ENCODE measurements around the gene ACADVL.

The ACADVL gene

DNA sequence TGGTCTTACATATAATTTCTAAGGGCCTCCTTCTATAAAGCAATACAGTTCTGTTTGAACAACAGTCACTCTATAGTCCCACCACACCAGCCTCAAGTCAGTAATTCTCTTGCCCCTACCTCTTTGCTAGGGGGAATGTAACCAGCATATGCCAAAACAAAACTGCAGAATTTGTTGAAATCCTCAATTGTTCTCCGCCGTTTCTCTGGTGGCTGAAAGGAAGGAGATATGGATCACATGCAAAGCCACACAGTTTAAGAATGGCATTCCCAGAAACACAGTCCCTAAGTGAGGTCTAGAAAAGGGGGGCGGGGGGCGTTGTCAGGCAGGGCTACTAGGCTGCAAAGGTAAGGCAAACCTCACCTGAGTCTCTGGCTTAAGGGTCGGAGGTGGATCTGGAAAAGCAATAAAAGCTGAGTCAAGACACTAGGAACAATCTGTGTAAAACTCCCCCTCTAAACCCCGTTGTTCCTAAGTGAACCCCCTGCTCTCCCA lies 17.6 kb downstream of the ACADVL start:
- Histone ChIP-seq H3K56ac (ENCODE audit: low read length) (peak overlapping the region; percentile 80), H3K4me1 (ENCODE audit: control insufficient read depth, low read depth, low read length) (peaks cover 12% of the 10 kb centered on the region), H2BK15ac (replicated peaks; ENCODE audit: low read depth) (no peak overlapping the region), H3K4me2 (ENCODE audit: low read length) (peak overlapping the region; percentile 77), H3K18ac (ENCODE audit: low read length) (no peak overlapping the region), H2AK5ac (ENCODE audit: low read length) (no peak overlapping the region), H3K79me2 (ENCODE audit: control insufficient read depth, insufficient read depth, low read length) (peaks cover 57% of the 10 kb centered on the region), H3K9ac (ENCODE audit: low read length) (peak overlapping the region; percentile 83), H3K4ac (ENCODE audit: low read depth, low read length) (no peak overlapping the region), H3K36me3 (ENCODE audit: control insufficient read depth, insufficient read depth, low read length) (peaks cover 17% of the 10 kb centered on the region), H3K79me1 (ENCODE audit: low read length) (peaks cover 19% of the 10 kb centered on the region), H4K8ac (ENCODE audit: low read depth, low read length) (no peak overlapping the region), H3K23ac (ENCODE audit: low read length) (no peak overlapping the region), H2BK5ac (ENCODE audit: low read length) (no peak overlapping the region), H3K27me3 (ENCODE audit: insufficient read depth, low read length, poor library complexity) (no peaks in the 10 kb centered on the region), H3K27ac (ENCODE audit: low read depth, low read length) (peak overlapping the region; percentile 94), H2BK120ac (ENCODE audit: low read depth, low read length) (no peak overlapping the region), H3K4me3 (ENCODE audit: low read length) (peak overlapping the region; percentile 49), H4K5ac (ENCODE audit: low read length) (no peak overlapping the region)
- DNase-seq: no peak
- WGBS (ENCODE audit: extremely low coverage, insufficient coverage, low lambda C conversion rate): no CpG with 5 or more reads among the region's 6 CpGs

- H3K4me3 ChIP-seq (ENCODE audit: low read length): peak overlapping the region; percentile 99
- no peak overlapping the region for H2BK5ac ChIP-seq (ENCODE audit: low read length)
- DNase-seq: peak; percentile 71
- no CpG with 5 or more reads among the region's 73 CpGs for WGBS (ENCODE audit: extremely low coverage, insufficient coverage, low lambda C conversion rate)
- peak overlapping the region; percentile 94 for H3K27ac ChIP-seq (ENCODE audit: low read depth, low read length)
- H3K9ac ChIP-seq (ENCODE audit: low read length): peak overlapping the region; percentile 99
- peak overlapping the region; percentile 77 for H3K4me2 ChIP-seq (ENCODE audit: low read length)
- peaks cover 9% of the 10 kb centered on the region for H3K4me1 ChIP-seq (ENCODE audit: control insufficient read depth, low read depth, low read length)
- peaks cover 53% of the 10 kb centered on the region for H3K79me2 ChIP-seq (ENCODE audit: control insufficient read depth, insufficient read depth, low read length)
- peaks cover 19% of the 10 kb centered on the region for H3K79me1 ChIP-seq (ENCODE audit: low read length)
- H3K56ac ChIP-seq (ENCODE audit: low read length): peak overlapping the region; percentile 98
- H3K18ac ChIP-seq (ENCODE audit: low read length): peak overlapping the region; percentile 97
- H2AK5ac ChIP-seq (ENCODE audit: low read length): no peak overlapping the region
- H3K4ac ChIP-seq (ENCODE audit: low read depth, low read length): peak overlapping the region; percentile 99
- H3K23ac ChIP-seq (ENCODE audit: low read length): peak overlapping the region; percentile 85
- H4K8ac ChIP-seq (ENCODE audit: low read depth, low read length): no peak overlapping the region
- H2BK15ac ChIP-seq (replicated peaks; ENCODE audit: low read depth): no peak overlapping the region
- H4K5ac ChIP-seq (ENCODE audit: low read length): no peak overlapping the region
- H3K36me3 ChIP-seq (ENCODE audit: control insufficient read depth, insufficient read depth, low read length): peaks cover 17% of the 10 kb centered on the region
- peak overlapping the region; percentile 73 for H2BK120ac ChIP-seq (ENCODE audit: low read depth, low read length)
- H3K27me3 ChIP-seq (ENCODE audit: insufficient read depth, low read length, poor library complexity): no peaks in the 10 kb centered on the region
Measured at GRCh38 chr17:7237761-7238419, 18.2 kb downstream of the ACADVL start.

DNA sequence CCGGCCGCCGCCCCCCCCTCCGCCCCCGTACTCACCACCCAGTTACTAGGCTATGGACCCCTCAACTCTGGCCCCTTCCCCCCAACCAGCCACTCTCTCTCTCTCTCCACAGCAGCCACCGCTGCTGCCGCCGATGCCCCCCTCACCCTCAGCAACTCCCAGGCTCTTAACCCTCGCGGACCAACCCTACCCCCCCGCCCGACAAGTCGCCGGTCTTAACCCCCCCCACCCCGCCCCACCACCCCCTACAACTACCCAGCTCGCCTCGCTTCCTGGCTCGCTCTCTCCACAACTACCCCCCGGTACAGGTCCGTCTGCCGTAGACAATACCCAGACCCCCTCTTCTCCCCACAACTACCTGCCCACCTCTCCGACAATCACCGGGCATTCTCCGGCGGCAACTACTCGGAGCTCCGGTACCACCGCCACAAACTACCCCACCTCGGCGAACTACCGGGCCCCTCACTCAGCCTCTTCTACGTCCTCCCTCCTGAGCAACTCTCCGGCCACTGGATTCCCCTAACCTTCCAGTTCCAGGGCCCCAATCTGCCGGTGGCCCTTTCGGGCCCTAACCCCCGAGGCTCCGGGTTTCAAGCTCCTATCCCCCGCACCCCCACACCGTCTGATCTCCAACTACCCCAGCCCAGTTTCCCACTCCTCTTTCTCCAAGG lies 18.8 kb downstream of the ACADVL start:
- no peaks in the 10 kb centered on the region for H3K27me3 ChIP-seq (ENCODE audit: insufficient read depth, low read length, poor library complexity)
- peak overlapping the region; percentile 99 for H3K4ac ChIP-seq (ENCODE audit: low read depth, low read length)
- peak overlapping the region; percentile 99 for H3K4me3 ChIP-seq (ENCODE audit: low read length)
- peaks cover 48% of the 10 kb centered on the region for H3K79me2 ChIP-seq (ENCODE audit: control insufficient read depth, insufficient read depth, low read length)
- peak overlapping the region; percentile 73 for H2BK120ac ChIP-seq (ENCODE audit: low read depth, low read length)
- peak overlapping the region; percentile 84 for H2BK5ac ChIP-seq (ENCODE audit: low read length)
- peak overlapping the region; percentile 26 for H3K4me2 ChIP-seq (ENCODE audit: low read length)
- H2AK5ac ChIP-seq (ENCODE audit: low read length): peak overlapping the region; percentile 81
- no CpG with 5 or more reads among the region's 39 CpGs for WGBS (ENCODE audit: extremely low coverage, insufficient coverage, low lambda C conversion rate)
- H3K56ac ChIP-seq (ENCODE audit: low read length): peak overlapping the region; percentile 98
- no peak overlapping the region for H2BK15ac ChIP-seq (replicated peaks; ENCODE audit: low read depth)
- no peak overlapping the region for H4K5ac ChIP-seq (ENCODE audit: low read length)
- H3K18ac ChIP-seq (ENCODE audit: low read length): peak overlapping the region; percentile 97
- peak overlapping the region; percentile 99 for H3K9ac ChIP-seq (ENCODE audit: low read length)
- peaks cover 17% of the 10 kb centered on the region for H3K36me3 ChIP-seq (ENCODE audit: control insufficient read depth, insufficient read depth, low read length)
- H3K4me1 ChIP-seq (ENCODE audit: control insufficient read depth, low read depth, low read length): peaks cover 9% of the 10 kb centered on the region
- peak overlapping the region; percentile 92 for H4K8ac ChIP-seq (ENCODE audit: low read depth, low read length)
- no peak for DNase-seq
- peak overlapping the region; percentile 94 for H3K27ac ChIP-seq (ENCODE audit: low read depth, low read length)
- peaks cover 17% of the 10 kb centered on the region for H3K79me1 ChIP-seq (ENCODE audit: low read length)
- H3K23ac ChIP-seq (ENCODE audit: low read length): peak overlapping the region; percentile 57

DNA sequence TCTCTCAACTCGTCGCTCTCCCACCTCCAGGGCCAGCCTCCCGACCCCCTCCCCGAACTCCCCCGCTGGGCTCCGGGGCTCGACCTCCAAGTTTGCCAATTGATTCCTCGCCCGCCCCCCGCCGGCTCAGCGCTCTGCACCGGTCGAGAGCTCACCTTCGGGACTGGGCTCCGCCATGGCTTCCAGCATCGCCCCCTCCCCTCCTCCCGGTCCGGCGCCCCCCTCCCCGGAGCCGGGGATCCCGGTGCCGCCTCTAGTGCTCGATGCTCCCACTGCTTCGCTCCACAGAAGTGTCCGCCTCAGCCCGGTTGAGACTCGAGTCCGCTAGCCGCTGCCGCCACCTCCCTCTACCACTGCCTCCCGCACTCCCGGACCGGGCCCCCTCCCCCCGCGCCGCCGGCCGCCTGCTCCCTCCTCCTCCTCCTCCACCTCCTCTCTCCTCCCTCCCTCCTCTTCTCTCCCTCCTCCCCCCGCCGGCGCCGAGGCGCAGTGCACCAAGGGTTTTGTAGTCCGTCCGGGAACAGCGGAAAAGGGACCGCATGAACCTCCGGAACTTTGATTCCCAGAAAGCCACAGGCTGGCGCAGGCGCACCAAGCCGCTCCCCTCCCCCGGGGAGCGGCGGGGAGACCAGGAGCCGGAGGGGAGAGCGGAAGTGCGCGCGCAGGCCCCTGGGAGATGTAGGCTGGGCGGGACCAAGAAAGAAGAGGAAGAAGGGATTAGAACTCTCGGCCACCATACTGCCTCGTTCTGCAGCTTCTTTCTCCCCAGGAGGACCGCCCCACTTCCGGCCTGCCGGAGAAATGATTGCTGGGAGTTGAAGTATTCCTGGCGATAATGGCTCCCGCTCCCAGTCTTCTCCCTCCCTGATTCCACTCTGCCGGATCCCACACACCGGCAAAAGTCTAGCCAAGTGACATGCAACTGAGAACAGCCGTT lies 19.6 kb downstream of the ACADVL start, which contains the start of gene PHF23:
TSS of gene PHF23 (minus strand) at position 367 of the 937 bp plus-strand sequence. CDS start at position 189, 178 bp downstream.
- peak within 1 kb of the TSS; percentile 99 for H3K9ac ChIP-seq (ENCODE audit: low read length)
- peaks cover 9% of the 10 kb centered on the region for H3K4me1 ChIP-seq (ENCODE audit: control insufficient read depth, low read depth, low read length)
- no peak within 1 kb of the TSS for H2BK15ac ChIP-seq (replicated peaks; ENCODE audit: low read depth)
- peak within 1 kb of the TSS; percentile 100 for H3K56ac ChIP-seq (ENCODE audit: low read length)
- peak; percentile 100 for DNase-seq
- peak within 1 kb of the TSS; percentile 84 for H2BK5ac ChIP-seq (ENCODE audit: low read length)
- H3K79me2 ChIP-seq (ENCODE audit: control insufficient read depth, insufficient read depth, low read length): peaks cover 45% of the 10 kb centered on the region
- peak within 1 kb of the TSS; percentile 57 for H3K23ac ChIP-seq (ENCODE audit: low read length)
- H3K18ac ChIP-seq (ENCODE audit: low read length): peak within 1 kb of the TSS; percentile 97
- no peaks in the 10 kb centered on the region for H3K27me3 ChIP-seq (ENCODE audit: insufficient read depth, low read length, poor library complexity)
- peak within 1 kb of the TSS; percentile 94 for H3K27ac ChIP-seq (ENCODE audit: low read depth, low read length)
- no peak within 1 kb of the TSS for H4K5ac ChIP-seq (ENCODE audit: low read length)
- peak within 1 kb of the TSS; percentile 68 for H3K4me2 ChIP-seq (ENCODE audit: low read length)
- peak within 1 kb of the TSS; percentile 92 for H4K8ac ChIP-seq (ENCODE audit: low read depth, low read length)
- no CpG with 5 or more reads among the region's 72 CpGs for WGBS (ENCODE audit: extremely low coverage, insufficient coverage, low lambda C conversion rate)
- H3K36me3 ChIP-seq (ENCODE audit: control insufficient read depth, insufficient read depth, low read length): peaks cover 19% of the 10 kb centered on the region
- peak within 1 kb of the TSS; percentile 99 for H3K4ac ChIP-seq (ENCODE audit: low read depth, low read length)
- H2BK120ac ChIP-seq (ENCODE audit: low read depth, low read length): peak within 1 kb of the TSS; percentile 73
- H3K79me1 ChIP-seq (ENCODE audit: low read length): peaks cover 17% of the 10 kb centered on the region
- H2AK5ac ChIP-seq (ENCODE audit: low read length): peak within 1 kb of the TSS; percentile 81
- peak within 1 kb of the TSS; percentile 99 for H3K4me3 ChIP-seq (ENCODE audit: low read length)

- Histone ChIP-seq H3K27ac (ENCODE audit: low read depth, low read length) (no peak overlapping the region), H3K79me1 (ENCODE audit: low read length) (peaks cover 17% of the 10 kb centered on the region), H2AK5ac (ENCODE audit: low read length) (no peak overlapping the region), H2BK120ac (ENCODE audit: low read depth, low read length) (no peak overlapping the region), H3K79me2 (ENCODE audit: control insufficient read depth, insufficient read depth, low read length) (peaks cover 45% of the 10 kb centered on the region), H4K5ac (ENCODE audit: low read length) (no peak overlapping the region), H3K56ac (ENCODE audit: low read length) (peak overlapping the region; percentile 100), H2BK15ac (replicated peaks; ENCODE audit: low read depth) (no peak overlapping the region), H3K4me1 (ENCODE audit: control insufficient read depth, low read depth, low read length) (peaks cover 9% of the 10 kb centered on the region), H3K9ac (ENCODE audit: low read length) (peak overlapping the region; percentile 100), H3K36me3 (ENCODE audit: control insufficient read depth, insufficient read depth, low read length) (peaks cover 16% of the 10 kb centered on the region), H3K23ac (ENCODE audit: low read length) (no peak overlapping the region), H3K27me3 (ENCODE audit: insufficient read depth, low read length, poor library complexity) (no peaks in the 10 kb centered on the region), H3K18ac (ENCODE audit: low read length) (no peak overlapping the region), H3K4ac (ENCODE audit: low read depth, low read length) (no peak overlapping the region), H4K8ac (ENCODE audit: low read depth, low read length) (no peak overlapping the region), H3K4me2 (ENCODE audit: low read length) (no peak overlapping the region), H3K4me3 (ENCODE audit: low read length) (no peak overlapping the region), H2BK5ac (ENCODE audit: low read length) (no peak overlapping the region)
- WGBS (ENCODE audit: extremely low coverage, insufficient coverage, low lambda C conversion rate): no CpG with 5 or more reads among the region's 4 CpGs
- no peak for DNase-seq
Measured at GRCh38 chr17:7240375-7240774, 20.6 kb downstream of the ACADVL start.
